ENCODE results near the gene PPM1F.
"Not testable (repeated sequence)": the region's sequence is repeated elsewhere in the genome, so short reads cannot be mapped to it uniquely, and the experiment has no call there.

Gene PPM1F

DNA sequence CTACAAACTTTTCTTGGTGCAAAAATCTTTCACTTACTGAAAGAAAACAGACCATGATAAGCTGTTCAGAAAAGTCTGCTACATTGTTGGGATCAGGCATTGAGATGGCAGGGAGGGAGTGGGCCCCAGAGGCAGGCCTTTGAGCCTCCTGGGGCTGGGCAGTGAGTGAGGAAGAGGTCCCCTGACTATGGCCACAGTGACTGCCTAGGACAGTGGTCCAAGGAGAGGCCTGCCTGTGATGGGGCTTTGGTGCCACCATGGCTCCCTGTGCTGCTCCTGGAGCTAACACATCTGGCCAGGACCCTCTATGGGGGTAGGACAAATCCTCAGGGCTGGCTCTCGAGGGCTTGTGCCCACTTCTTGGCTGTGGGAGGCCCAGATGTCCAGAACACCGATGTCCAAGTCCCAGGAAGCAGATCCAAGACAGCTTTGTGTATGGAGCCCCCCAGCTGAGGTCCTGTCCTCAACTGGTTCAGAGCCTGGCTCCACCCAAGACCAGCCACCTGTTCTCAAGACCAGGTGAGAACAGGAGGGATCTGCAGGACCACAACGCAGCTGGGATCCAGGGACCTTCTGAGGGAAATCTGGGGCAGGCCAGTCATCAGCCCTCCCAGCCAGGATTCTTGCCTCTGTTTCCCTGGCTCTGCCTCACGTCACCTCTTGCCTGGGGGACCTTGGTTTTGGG, 36.9 kb downstream of the PPM1F start:
- TF ChIP-seq, protein P1, sequence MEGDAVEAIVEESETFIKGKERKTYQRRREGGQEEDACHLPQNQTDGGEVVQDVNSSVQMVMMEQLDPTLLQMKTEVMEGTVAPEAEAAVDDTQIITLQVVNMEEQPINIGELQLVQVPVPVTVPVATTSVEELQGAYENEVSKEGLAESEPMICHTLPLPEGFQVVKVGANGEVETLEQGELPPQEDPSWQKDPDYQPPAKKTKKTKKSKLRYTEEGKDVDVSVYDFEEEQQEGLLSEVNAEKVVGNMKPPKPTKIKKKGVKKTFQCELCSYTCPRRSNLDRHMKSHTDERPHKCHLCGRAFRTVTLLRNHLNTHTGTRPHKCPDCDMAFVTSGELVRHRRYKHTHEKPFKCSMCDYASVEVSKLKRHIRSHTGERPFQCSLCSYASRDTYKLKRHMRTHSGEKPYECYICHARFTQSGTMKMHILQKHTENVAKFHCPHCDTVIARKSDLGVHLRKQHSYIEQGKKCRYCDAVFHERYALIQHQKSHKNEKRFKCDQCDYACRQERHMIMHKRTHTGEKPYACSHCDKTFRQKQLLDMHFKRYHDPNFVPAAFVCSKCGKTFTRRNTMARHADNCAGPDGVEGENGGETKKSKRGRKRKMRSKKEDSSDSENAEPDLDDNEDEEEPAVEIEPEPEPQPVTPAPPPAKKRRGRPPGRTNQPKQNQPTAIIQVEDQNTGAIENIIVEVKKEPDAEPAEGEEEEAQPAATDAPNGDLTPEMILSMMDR (IDR thresholded peaks at IDR 0.05; ENCODE audit: insufficient read depth, low read depth, low read length, missing control alignments): no peak
- H3K4me3 ChIP-seq (ENCODE audit: low read depth, low read length): no peak overlapping the region
- no peak for DNase-seq (ENCODE audit: low read depth)

DNA sequence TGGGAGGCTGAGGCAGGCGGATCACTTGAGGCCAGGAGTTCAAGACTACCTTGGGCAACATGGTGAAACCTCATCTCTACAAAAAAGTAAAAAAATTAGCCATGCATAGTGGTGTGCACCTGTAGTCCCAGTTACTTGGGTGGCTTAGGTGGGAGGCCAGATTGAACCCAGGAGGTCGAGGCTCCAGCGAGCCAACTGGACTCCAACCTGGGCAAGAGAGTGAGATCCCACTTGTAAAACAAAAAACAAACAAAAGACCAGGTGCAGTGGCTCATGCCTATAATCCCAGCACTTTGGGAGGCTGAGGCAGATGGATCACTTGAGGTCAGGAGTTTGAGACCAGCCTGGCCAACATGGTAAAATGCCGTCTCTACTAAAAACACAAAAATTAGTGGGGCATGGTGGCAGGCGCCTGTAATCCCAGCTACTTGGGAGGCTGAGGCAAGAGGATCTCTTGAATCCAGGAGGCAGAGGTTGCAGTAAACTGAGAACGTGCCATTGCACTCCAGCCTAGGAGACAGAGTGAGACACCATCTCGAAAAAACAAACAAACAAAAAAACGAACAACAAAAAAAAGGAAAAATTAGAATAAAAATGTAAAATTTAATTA, 38.5 kb downstream of the PPM1F start:
- H3K4me3 ChIP-seq (ENCODE audit: low read depth, low read length); DNase-seq (ENCODE audit: low read depth): not testable (repeated sequence)

DNA sequence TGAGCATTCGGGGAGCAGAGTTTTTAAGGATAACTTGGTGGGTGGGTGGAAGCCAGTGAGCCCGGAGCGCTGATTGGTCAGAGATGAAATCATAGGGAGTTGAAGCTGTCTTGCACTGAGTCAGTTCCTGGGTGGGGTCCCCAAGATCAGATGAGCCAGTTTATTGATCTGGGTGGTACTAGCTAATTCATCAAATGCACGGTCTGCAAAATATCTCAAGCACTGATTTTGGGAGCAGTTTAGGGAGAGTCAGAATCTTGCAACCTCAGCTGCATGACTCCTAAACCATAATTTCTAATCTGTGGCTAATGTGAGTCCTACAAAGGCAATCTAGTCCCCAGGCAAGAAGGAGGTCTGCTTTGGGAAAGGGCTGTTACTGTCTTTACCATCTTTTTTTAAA, 42.3 kb downstream of the PPM1F start:
- not testable (repeated sequence) for H3K4me3 ChIP-seq (ENCODE audit: low read depth, low read length); DNase-seq (ENCODE audit: low read depth)

DNA sequence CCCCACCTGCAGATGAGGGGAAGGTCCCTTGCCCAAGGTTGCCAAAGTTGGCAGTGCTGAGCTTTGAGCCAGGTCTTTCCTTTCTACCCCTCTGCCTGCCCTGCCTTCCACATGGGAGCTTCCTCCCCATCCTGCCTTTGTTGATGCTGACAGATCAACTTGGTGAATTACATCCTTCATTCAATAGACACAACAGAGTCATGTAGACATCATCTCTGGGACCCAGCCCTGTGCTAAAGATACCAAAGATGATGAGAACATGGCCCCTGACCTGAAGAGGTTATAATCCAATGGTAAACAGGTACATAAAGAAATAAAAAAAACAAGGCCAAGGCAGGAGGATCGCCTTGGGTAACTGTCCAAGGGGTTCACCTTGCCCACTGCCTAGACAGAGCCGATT, 42.8 kb downstream of the PPM1F start:
- TF ChIP-seq, protein P1 (IDR thresholded peaks at IDR 0.05; ENCODE audit: insufficient read depth, low read depth, low read length, missing control alignments): no peak
- no peak for DNase-seq (ENCODE audit: low read depth)
- no peak overlapping the region for H3K4me3 ChIP-seq (ENCODE audit: low read depth, low read length)

DNA sequence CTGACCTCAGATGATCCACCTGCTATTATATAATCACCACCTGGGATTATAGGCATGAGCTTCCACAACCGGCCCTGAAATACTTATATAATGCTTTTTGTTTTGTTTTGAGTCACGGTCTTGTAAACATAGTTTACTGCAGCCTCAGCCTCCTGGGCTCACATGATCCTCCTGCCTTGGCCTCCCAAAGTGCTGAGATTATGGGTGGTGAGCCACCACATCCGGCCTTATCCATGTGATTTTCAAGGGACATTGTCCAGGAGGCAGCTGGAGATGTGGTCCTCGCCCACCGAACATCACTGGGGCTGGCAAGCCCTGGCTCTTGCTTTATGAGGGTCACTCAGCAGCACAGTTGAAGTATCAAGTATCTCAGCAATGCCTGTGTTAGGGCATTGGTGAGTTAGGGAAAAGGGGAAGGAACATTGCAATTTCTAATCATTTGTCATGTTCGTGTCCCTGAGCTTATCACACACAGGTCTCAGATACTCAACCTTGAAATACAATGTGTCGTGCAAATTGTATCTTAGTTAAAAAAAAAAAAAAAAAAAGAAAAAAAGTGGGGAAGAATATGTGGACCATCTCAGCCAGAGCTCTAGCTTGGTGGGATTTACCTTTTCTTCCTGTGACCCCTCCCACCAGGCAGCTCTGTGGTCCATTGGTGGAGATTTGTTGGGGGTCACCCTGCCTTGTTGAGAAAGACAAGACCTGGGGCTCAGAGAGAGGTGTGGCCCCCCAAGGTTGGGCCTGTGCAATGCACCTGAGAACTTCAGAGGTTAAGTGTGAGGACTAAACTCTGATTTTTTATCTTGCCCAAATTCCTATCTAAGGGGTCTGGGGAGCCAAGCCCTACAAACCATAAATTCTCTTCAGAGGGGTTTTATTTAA, 44.8 kb downstream of the PPM1F start:
- H3K4me3 ChIP-seq (ENCODE audit: low read depth, low read length): no peak overlapping the region
- DNase-seq (ENCODE audit: low read depth): no peak
- TF ChIP-seq, protein P1 (IDR thresholded peaks at IDR 0.05; ENCODE audit: insufficient read depth, low read depth, low read length, missing control alignments): no peak

DNA sequence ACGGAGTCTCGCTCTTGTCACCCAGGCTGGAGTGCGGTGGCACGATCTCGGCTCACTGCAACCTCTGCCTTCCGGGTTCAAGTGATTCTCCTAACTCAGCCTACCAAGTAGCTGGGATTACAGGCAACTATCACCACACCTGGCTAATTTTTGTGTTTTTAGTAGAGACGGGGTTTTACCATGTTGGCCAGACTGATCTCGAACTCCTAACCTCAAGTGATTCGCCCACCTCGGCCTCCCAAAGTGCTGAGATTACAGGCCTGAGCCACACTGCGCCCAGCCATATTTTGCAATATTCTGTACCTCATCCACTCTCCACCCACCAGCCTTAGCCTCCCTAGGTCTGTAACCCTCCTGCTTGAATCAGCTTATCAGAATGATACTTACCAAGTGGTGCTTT, 47.4 kb downstream of the PPM1F start:
- not testable (repeated sequence) for DNase-seq (ENCODE audit: low read depth); H3K4me3 ChIP-seq (ENCODE audit: low read depth, low read length)

DNA sequence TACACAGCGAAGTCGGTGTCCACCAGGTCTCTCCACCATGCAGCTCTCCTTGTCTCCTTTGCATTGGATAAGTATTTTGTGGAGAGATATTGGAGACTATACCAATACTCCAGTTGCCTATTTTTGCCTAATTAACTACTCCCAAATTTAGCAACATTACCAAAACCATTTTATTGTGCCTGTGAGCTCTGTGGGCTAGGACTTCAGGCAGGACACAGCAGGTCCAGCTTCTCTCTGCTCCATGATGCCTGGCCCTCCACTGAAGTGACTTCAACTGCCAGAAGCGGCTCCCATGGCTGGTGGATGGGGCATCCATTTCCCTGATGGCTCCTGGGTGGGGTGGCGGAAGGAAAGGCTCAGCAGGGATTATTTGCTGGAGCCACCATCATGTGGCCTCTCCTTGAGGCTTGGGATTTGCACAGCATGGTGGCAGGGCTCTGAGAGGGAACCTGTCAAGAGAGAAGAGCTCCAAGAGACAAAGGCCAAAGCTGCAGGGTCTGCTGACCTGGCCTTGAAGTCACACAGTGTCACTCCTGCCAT, 48.3 kb downstream of the PPM1F start:
- TF ChIP-seq, protein P1 (IDR thresholded peaks at IDR 0.05; ENCODE audit: insufficient read depth, low read depth, low read length, missing control alignments): no peak
- no peak overlapping the region for H3K4me3 ChIP-seq (ENCODE audit: low read depth, low read length)
- no peak for DNase-seq (ENCODE audit: low read depth)

DNA sequence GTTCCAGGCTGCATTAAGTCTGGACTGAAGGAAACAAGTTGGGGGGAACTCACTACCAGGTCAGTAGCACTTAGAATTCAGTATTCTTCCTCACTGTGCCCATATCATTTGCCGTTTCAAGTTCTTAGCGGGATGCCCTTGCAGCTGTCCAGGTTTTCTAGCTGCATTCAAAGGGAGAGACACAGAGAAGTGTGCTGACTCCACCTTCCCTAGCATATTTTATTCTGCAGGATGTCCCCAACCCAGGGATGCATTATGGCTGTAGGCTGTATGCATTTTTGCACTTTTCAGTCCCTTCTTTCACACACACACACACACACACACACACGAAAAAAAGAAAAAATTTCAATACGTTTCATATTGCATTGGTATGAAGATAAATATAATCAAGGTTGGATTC, 49.4 kb downstream of the PPM1F start:
- TF ChIP-seq, protein P1 (IDR thresholded peaks at IDR 0.05; ENCODE audit: insufficient read depth, low read depth, low read length, missing control alignments): no peak
- no peak overlapping the region for H3K4me3 ChIP-seq (ENCODE audit: low read depth, low read length)
- DNase-seq (ENCODE audit: low read depth): no peak
